Omental fat pad (tissue), 4 donors: ENCODE data around the gene ASB5. TPM values are rescaled to one million over a fixed set of nuclear protein-coding genes. Genes with fewer than 3 reads are reported as not detected.

Experiments used
- ATAC-seq: fragments of 150-250 bp; one replicate; pipeline ENCODE4 v1.9.1; 2016; ENCODE audit warnings: mild to moderate bottlenecking, moderate library complexity; ENCODE audit not compliant: low FRiP score
- DNase-seq: peaks from one replicate; pipeline ENCODE4 v3.0.0-alpha.2; 2019; ENCODE audit warnings: low spot score
- CTCF ChIP-seq, 3 donors: fragments of 450-650 bp; IDR thresholded peaks; one replicate each; pipeline ENCODE4 v1.5.1; 2016 to 2017; ENCODE audit warnings: antibody characterized with exemption in 3 of 3, mild to moderate bottlenecking in 3 of 3, moderate library complexity in 2 of 3
- total RNA-seq, 4 donors: library from RNA; depleted of rRNA; stranded (reverse); fragments of >200 nt; gene quantifications; one replicate each; pipeline ENCODE4 v1.1.0, GENCODE V29; 2016

The ASB5 gene
- total RNA-seq, 4 donors from 2014 or later, result not detected

GRCh38 chr4:176293660-176294059, 24.6 kb upstream of the ASB5 start:
- DNase-seq (no peak), ATAC-seq (no peak)
- no peak for TF ChIP-seq CTCF (IDR thresholded peaks at IDR 0.05)

DNA sequence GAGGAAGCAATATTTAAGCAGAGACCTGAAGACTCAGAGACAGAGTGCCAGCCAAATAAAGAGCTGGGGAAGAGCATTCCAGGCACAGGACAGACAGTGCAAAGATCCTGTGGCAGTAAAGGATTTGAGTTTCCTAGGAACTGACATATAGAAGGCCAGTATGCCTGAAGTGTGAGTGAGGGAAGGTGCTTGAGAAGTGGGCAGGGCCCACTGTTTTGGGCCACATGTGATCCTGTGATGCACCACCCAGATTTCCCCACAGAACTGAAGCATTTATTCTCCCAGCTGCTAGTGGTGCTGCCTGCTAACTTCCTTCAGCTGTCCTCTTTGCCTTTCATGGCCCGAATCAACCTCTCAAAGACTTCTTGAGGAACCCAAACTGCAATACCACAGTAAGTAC, 23.9 kb upstream of the ASB5 start:
- no peak for TF ChIP-seq CTCF (IDR thresholded peaks at IDR 0.05)
- DNase-seq (no peak), ATAC-seq (no peak)

- ATAC-seq, result no peak
- TF ChIP-seq CTCF (IDR thresholded peaks at IDR 0.05), result no peak
- no peak for DNase-seq
Measured at GRCh38 chr4:176291748-176292147, 22.7 kb upstream of the ASB5 start.

DNA sequence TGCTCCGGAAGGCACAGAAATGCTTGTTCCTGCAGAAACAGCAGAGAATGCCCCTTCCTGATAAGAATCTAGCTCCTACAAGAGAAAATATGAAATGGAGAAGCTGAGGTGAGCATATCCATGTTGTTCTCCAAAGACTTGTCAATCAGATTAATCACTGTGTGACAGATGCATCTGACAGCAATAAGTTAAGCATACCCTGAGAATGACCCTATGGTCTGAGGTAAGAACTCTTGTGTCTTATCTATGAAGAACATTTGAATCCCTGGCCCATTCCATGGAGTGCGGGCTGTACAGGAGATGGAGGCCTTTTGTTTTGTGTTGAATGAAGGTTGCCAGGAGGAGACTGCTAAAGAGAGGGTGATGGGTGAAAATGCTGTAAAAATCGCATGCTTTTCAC, 21.5 kb upstream of the ASB5 start:
- no peak for ATAC-seq
- DNase-seq, result no peak
- no peak for TF ChIP-seq CTCF (IDR thresholded peaks at IDR 0.05)

- no peak for DNase-seq
- no peak for TF ChIP-seq CTCF (IDR thresholded peaks at IDR 0.05)
- ATAC-seq, result no peak
Measured at GRCh38 chr4:176289561-176289960, 20.5 kb upstream of the ASB5 start.

GRCh38 chr4:176288020-176288419, 19.0 kb upstream of the ASB5 start:
- ATAC-seq (no peak), DNase-seq (no peak)
- TF ChIP-seq CTCF (IDR thresholded peaks at IDR 0.05), result no peak

- TF ChIP-seq CTCF (IDR thresholded peaks at IDR 0.05), result no peak
- DNase-seq, result no peak
- no peak for ATAC-seq
Measured at GRCh38 chr4:176287546-176287945, 18.5 kb upstream of the ASB5 start.
